Adrenal gland (tissue), 12 donors: ENCODE results near the gene ATG10. TPM values are rescaled to one million over a fixed set of nuclear protein-coding genes. Genes with fewer than 3 reads are reported as not detected.

Source experiments
- DNase-seq, 7 donors: peaks; one replicate each; pipeline ENCODE4 v3.0.0-alpha.2; 2019 to 2020
- H3K27ac ChIP-seq, 5 donors: fragments of 200-600 bp; sonication (generic) in 4 of 5; 1 replicate in 3 of 5; 2 replicates in 2 of 5; pipeline versions ENCODE4 v1.5.1 to v1.8.0; 2016 to 2020; ENCODE audit warnings: mild to moderate bottlenecking in 1 of 5
- H3K27me3 ChIP-seq: fragments of 200-600 bp; 2 replicates; pipeline ENCODE4 v1.8.0; 2021
- H3K36me3 ChIP-seq, 2 donors: fragments of 200-600 bp; replicated peaks in 1 of 2; 1 replicate in 1 of 2; 2 replicates in 1 of 2; pipeline versions ENCODE4 v1.5.1 to v1.8.0; 2018 to 2022
- H3K4me1 ChIP-seq, 2 donors: fragments of 200-600 bp; replicated peaks in 1 of 2; 1 replicate in 1 of 2; 2 replicates in 1 of 2; pipeline versions ENCODE4 v1.5.1 to v1.8.0; 2018 to 2021
- H3K4me3 ChIP-seq, 4 donors: fragments of 200-600 bp; sonication (generic) in 3 of 4; one replicate each; pipeline ENCODE4 v1.5.1; 2016 to 2018
- H3K9me3 ChIP-seq, 3 donors: fragments of 200-600 bp; sonication (generic) in 1 of 3; replicated peaks in 1 of 3; 1 replicate in 2 of 3; 2 replicates in 1 of 3; pipeline versions ENCODE4 v1.5.1 to v1.8.0; 2016 to 2021
- POLR2A ChIP-seq, 2 donors: fragments of 450-650 bp; IDR thresholded peaks; one replicate each; pipeline ENCODE4 v1.6.1; 2017; ENCODE audit warnings: antibody characterized with exemption in 2 of 2, mild to moderate bottlenecking in 2 of 2, moderate library complexity in 1 of 2
- WGBS, 4 donors: extraction: QIAGEN DNeasy Blood & Tissue Kit in 2 of 4; methylation state at CpG; one replicate each; pipeline versions ENCODE4 v1.1.5 to v1.1.7; 2013 to 2017; 5-methylcytosine and 5-hydroxymethylcytosine counted together
- intact Hi-C, 2 donors: fragments of 100-400 bp; cut with DNase I; formaldehyde crosslinking; loops; one replicate each; pipeline versions ENCODE4 v1.14.1 to v1.15.0; 2022 to 2023
- polyA plus RNA-seq, 3 donors: library from polyadenylated mRNA; stranded (reverse); fragments of 200-250 nt in 2 of 3; fragments of 350-450 nt in 1 of 3; fragmentation: Illumina TruSeq in 1 of 3; extraction: RNeasy Lipid Tissue Mini Kit (QIAGEN cat#74804) in 1 of 3; gene quantifications; one replicate each; pipeline ENCODE4 v1.2.3, GENCODE V29; 2013 to 2014
- total RNA-seq, 9 donors: library from RNA; depleted of rRNA in 4 of 9; stranded (reverse); fragments of >200 nt in 4 of 9; fragments of 120-200 nt in 1 of 9; fragmentation: NEBNext Ultra II Directional in 1 of 9; extraction: Animal tissue kit (Norgen Biotek cat#: 25700) in 1 of 9; gene quantifications; one replicate each; pipeline versions ENCODE4 v1.1.0 to v1.2.4, GENCODE V29; 2013 to 2023
- TF ChIP-seq, protein P1 (sequence below), 6 experiments: fragments of 450-650 bp in 4 of 6; fragments of 200-600 bp in 2 of 6; sonication (generic) in 1 of 6; IDR thresholded peaks; 1 replicate in 5 of 6; 2 replicates in 1 of 6; pipeline versions ENCODE4 v1.5.1 to v1.8.0; 2016 to 2021; ENCODE audit warnings: antibody characterized with exemption in 6 of 6, mild to moderate bottlenecking in 2 of 6, moderate library complexity in 1 of 6
- donor health status: healthy with polysubstance abuse.
- donor health status: Bipolar disorder and iron deficiency.
- donor health status: DM: yes; HTN: yes; CAD: no.
- donor health status: DM: no; HTN: no; CAD: no.
- donor health status: DM: no; HTN: no; CAD: no.
- donor health status: DM: yes; HTN: yes; CAD: no.

ATG10 gene
- total and polyA plus RNA-seq, 12 donors, result 4.0 to 15.1 (median 7.1) TPM

DNA sequence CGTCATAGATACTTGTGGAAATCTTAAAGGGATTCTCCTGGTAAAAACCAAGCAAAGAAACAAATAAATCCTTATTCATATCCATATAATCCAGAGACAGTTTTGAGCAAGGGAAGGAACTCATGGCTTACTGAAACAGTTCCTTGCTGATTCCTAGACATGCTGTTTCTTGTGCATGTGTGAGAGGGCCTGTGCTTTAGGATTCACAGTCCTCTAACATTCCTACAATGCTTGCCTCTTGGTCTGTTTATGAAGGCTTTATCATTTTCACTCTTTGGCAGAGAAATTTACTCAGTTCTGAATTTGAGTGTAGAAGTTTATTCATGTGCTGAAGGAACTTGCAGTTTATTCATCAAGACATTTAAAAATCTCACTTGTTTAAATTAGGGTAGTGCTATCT is 183.0 kb downstream of the ATG10 start:
- Histone ChIP-seq H3K4me1 (no peaks in the 10 kb centered on the region), H3K27me3 (no peaks in the 10 kb centered on the region), H3K4me3 (no peak overlapping the region), H3K9me3 (no peaks in the 10 kb centered on the region), H3K36me3 (no peaks in the 10 kb centered on the region), H3K27ac (no peak overlapping the region)
- DNase-seq, result no peak
- intact Hi-C loops, result no loop called here
- WGBS, 4 donors, result 84 to 100% (median 94%) methylated on average over 1 of the region's 1 CpG
- TF ChIP-seq POLR2A (IDR thresholded peaks at IDR 0.05), result no peak
- TF ChIP-seq, protein P1, sequence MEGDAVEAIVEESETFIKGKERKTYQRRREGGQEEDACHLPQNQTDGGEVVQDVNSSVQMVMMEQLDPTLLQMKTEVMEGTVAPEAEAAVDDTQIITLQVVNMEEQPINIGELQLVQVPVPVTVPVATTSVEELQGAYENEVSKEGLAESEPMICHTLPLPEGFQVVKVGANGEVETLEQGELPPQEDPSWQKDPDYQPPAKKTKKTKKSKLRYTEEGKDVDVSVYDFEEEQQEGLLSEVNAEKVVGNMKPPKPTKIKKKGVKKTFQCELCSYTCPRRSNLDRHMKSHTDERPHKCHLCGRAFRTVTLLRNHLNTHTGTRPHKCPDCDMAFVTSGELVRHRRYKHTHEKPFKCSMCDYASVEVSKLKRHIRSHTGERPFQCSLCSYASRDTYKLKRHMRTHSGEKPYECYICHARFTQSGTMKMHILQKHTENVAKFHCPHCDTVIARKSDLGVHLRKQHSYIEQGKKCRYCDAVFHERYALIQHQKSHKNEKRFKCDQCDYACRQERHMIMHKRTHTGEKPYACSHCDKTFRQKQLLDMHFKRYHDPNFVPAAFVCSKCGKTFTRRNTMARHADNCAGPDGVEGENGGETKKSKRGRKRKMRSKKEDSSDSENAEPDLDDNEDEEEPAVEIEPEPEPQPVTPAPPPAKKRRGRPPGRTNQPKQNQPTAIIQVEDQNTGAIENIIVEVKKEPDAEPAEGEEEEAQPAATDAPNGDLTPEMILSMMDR (IDR thresholded peaks at IDR 0.05), result no peak

DNA sequence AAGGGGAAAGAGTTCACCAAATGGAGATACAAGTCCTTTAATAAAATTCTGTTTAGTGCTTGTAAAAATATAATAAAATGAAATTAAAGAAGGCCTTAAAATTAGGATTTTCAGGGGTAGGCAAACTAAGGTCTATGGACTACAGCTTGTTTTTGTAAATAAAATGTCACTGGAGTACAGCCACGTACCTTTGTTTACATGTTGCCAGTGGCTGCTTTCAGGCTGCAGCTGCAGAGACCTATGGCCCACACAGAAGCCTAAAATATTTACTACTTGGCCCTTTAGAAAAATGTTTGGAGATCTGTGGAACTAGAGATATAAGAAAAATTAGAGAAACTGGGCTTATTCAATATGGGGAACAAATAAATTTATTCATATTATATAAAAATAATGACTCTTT is 183.5 kb downstream of the ATG10 start:
- WGBS, 4 donors, result 0 to 88% (median 84%) methylated on average over 1 of the region's 1 CpG
- Histone ChIP-seq H3K4me3 (no peak overlapping the region), H3K36me3 (no peaks in the 10 kb centered on the region), H3K4me1 (no peaks in the 10 kb centered on the region), H3K27me3 (no peaks in the 10 kb centered on the region), H3K27ac (no peak overlapping the region), H3K9me3 (no peaks in the 10 kb centered on the region)
- intact Hi-C loops, result no loop called here
- no peak for DNase-seq
- TF ChIP-seq, protein P1 (IDR thresholded peaks at IDR 0.05), result no peak

DNA sequence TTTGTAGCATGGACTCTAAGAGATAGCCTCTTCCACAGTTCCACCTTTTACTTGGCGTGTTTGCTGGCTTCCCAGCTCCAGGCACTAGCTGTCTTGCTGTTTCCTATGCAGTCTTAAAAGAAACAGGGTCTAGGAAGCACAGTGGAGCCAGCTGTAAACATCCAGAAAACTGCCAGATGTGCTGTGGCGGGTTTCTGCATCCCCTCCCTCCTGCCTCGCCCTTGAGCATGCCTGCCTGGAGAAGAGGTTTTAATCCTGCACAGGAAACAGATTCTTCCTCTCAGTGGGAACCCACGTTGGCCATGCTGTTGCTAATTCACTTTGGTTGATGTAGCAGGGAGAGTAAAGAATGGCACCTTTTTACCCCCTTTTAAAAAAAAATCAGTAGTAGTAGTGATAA is 185.1 kb downstream of the ATG10 start:
- Histone ChIP-seq H3K9me3 (no peaks in the 10 kb centered on the region), H3K4me3 (no peak overlapping the region), H3K27me3 (no peaks in the 10 kb centered on the region), H3K36me3 (no peaks in the 10 kb centered on the region), H3K4me1 (no peaks in the 10 kb centered on the region), H3K27ac (no peak overlapping the region)
- intact Hi-C loops, result no loop called here
- no peak for TF ChIP-seq POLR2A (IDR thresholded peaks at IDR 0.05)
- TF ChIP-seq, protein P1 (IDR thresholded peaks at IDR 0.05), result no peak
- DNase-seq, result no peak
- 77 to 91% (median 87%) methylated on average over 4 of the region's 4 CpGs for WGBS, 4 donors

DNA sequence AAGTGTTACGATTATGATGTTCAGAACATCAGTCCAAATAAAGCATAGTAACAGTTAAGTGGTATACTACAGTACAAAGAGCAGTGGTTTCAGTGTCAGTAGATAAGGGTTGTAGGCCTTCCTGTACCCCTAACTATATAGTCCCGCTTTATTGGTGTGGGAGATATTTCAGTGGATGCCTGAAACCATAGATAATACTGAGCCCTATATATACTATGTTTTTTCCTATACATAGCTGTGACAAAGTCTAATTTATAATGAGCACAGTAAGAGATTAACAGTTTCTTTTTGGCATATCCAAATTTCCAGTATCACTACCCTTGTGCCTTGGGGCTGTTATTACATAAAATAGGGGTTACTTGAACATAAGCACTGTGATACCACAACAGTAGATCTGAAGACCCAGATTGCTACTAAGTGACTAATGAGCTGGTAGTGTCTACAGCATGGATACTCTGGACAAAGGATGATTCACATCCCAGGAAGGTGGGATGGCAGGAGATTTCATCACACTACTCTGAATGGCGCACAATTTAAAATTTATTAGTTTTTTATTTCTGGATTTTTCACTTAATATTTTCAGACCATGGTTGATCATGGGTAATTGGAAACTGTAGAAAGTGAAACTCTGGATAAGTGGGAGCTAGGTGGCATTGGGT is 187.1 kb downstream of the ATG10 start:
- no peaks in the 10 kb centered on the region for H3K36me3 ChIP-seq
- H3K27ac ChIP-seq, result no peak overlapping the region
- DNase-seq, result no peak
- intact Hi-C loops, result no loop called here
- H3K27me3 ChIP-seq, result no peaks in the 10 kb centered on the region
- 92 to 99% (median 97%) methylated on average over 3 of the region's 3 CpGs for WGBS, 4 donors
- H3K4me1 ChIP-seq, result no peaks in the 10 kb centered on the region
- no peaks in the 10 kb centered on the region for H3K9me3 ChIP-seq
- no peak overlapping the region for H3K4me3 ChIP-seq
- TF ChIP-seq POLR2A (IDR thresholded peaks at IDR 0.05), result no peak
- TF ChIP-seq, protein P1 (IDR thresholded peaks at IDR 0.05), result no peak
